SKM-1 (cell line): ENCODE data around the gene CTTN.
"Not testable (repeated sequence)": the region's sequence is repeated elsewhere in the genome, so short reads cannot be mapped to it uniquely, and the experiment has no call there.

Experiments used
- DNase-seq: peaks from one replicate; lab custom pipeline; 2025; ENCODE audit not compliant: unreplicated experiment; lab: John Stamatoyannopoulos, UW

Gene CTTN

DNA sequence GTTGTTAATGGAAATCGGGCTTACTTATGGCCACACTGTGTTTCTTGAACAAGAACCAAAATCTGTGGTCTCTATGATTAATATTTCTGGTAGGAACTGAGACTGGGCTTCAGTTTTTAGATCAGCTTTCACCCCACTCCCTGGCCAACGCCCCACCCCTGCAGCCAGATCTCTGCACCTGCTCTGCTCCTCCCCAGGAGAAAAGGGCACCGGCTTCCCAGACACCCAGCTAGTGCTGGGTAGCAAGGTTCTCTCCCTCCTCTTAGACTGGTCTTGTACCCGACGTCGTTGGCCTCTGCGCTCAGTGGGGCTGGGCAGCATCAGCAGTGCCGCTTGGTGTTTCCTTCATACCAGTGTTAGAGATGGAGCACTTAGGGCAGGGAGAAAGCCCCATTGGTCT is 17.0 kb upstream of the CTTN start:
- no peak for DNase-seq

DNA sequence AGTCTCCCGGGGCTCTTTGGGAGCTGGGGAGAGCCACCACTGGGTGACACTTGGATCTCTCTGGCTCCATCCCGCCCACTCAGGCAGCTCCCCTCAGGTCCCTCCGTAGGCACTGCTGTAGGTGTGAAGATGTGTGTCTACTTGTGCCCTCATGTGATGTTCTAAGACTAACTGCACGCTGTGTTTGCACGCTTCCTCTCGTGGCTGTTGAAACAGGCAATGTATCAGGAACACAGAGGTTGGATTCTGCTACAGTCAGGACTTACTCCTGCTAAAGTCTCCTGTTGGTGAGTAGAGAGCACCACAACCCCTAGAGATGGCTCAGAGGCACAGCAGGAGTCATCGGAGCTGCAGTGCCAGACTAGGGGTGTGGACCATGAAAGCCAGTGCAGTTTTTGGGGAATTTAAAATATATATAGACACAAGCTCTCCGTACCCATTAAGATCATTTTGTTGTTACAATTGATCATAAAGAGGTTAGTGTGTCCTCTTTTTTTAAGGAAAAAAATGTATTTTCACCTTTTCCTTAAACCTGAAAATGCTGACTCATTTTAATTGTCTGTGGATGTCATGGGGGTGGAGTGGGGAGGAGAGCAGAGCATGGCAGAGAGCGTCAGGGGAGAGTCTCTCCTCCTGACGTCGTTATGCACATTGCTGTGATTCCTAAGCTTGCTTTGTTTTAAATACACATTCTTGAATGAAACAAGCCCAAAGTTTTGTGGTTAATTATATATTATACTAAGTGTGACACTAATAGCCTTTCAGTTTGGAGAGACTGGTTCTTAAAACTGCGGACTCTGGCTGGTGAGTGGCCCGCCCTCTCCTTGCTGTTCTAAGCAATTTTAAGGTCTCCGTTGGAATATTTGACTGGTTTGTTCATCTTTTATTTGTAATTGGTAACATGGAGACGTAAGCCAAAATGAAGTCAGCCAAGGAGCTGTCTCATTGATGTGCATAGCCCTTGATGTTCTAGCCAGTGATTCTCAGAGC is 16.2 kb upstream of the CTTN start:
- DNase-seq: no peak

DNA sequence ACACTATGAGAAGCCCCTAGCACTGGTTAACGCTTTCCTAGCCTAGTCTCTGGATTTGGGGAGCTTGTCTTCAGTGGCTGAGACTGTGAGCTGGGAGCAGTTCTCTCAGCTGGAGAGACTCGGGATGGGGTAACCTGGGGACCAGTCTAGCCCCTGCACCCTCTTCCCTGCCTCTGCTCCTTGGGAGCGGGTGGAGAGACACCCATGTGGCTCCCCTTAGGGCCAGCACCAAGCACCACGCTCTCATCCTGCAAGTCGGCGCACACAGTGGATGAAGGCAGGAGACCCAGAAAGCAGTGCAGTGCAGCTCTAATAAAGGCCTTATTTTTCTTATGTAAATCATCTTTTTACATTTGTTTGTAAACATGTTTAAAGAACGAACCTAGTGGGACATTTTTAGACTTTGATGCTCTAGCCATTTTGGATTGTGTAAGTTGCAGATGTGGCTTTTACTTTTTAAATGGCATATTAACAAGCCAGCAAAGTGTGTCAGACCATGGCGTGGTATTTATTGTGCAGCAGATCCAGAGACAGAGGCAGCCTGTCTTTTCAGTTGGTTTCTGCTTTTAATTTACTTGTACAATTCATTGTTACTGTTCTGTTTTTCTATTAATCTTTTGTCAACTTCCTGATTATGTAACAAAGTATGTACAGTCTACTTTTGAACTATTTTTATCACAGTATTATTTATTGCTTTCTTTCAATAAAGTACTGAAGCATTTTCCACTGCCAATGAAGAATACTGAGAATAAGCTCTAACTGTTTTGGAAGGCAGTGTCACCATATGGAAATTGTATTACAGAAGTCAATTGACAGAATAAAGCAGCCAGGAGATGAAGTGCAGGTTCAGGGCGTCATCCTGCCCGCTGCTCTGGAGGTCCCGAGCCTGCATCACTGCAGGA is 14.4 kb upstream of the CTTN start:
- DNase-seq: no peak

GRCh38 chr11:70384566-70385152 is 13.7 kb upstream of the CTTN start:
- DNase-seq: no peak

DNA sequence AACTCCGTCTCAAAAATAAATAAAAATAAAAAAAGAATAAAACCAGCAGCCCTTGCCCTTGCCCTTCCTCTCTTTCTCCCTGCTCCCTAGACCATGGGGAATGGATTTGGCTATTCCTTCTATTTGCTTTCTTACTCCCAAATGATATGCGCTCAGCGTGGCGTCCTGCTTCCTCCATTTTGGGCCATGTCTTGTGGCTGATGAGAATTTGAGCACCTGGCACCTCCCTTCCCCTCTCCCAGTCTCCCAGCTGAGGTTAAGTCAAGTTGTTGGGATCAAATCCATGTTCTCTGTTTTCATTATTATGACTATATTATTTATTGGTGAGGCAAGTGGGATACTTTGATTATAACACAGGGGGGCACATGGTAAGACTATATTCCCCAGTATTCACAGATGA is 10.8 kb upstream of the CTTN start:
- DNase-seq: no peak

GRCh38 chr11:70389201-70389600 is 9.1 kb upstream of the CTTN start:
- no peak for DNase-seq

GRCh38 chr11:70390882-70391281 is 7.4 kb upstream of the CTTN start:
- DNase-seq: not testable (repeated sequence)

GRCh38 chr11:70394211-70394950 is 3.9 kb upstream of the CTTN start:
- DNase-seq: no peak

DNA sequence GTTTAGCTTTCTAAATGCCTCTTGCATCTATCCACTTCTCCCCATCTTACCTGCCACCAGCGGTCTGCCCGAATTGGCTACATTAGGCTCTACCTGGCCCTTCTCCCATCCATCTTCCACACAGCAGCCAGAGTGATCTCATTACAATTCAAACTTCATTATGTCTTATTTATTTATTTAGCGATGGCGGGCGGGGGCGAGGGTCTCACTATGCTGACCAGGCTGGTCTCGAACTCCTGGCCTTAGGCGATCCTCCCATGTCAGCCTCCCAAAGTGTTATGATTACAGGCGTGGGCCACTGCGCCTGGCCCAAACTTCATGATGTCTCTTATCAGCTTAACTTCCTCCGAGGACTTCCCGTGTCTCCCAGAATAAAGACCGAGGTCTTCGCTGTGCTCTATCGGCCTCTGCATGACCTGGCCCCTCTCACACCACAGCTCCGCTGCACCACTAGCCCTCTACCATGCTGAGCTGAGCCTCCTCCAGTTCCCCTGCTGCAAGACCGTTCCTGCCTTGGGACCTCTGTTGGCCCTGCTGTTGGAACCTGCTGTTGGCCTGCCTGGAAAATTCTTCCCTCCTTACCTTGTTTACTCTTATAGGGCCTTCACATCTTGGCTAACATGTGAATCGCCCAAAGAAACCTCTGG is 870 bp upstream of the CTTN start:
- DNase-seq: peak; percentile 39

DNA sequence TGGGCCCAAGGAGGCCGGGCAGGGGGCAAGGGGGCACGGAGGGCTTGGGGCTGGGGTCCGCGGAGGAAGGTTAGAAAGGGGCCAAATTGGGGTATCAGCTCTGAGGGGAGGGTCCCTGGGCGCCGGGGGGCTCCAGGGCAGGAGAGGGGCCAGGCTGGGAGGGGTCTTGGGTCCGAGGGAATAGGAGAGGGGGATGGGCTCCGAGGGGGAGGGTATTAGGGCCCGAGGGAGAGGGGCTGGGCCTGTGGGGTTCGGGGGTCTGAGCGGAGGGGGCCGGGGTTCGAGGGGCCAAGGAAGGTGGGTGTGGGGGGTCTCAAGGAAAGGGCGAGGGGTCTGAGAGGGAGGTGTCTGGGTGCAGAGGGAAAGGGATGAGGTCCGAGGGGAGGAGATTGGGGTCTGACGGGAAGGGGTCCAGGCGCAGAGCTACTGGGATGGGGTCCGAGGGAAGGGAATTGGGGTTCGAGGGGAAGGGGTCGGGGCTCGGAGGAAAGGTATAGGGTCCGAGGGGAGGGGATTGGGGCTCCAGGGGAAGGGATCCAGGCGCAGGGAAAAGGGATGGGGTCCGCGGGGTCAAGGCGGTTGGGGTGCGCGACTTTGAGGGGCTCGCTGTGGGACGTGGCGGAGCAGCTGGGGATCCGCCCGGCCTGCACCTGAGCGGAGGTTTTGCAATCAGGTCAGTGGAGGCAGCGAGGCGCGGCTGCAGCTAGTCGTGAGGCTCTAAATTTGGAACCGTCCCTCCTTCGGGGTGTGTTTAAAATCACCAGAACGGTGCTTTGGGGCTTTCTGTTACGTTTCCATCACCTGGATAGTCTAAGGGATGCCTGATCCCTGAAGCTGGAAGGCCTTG is 728 bp downstream of the CTTN start:
- no peak for DNase-seq

DNA sequence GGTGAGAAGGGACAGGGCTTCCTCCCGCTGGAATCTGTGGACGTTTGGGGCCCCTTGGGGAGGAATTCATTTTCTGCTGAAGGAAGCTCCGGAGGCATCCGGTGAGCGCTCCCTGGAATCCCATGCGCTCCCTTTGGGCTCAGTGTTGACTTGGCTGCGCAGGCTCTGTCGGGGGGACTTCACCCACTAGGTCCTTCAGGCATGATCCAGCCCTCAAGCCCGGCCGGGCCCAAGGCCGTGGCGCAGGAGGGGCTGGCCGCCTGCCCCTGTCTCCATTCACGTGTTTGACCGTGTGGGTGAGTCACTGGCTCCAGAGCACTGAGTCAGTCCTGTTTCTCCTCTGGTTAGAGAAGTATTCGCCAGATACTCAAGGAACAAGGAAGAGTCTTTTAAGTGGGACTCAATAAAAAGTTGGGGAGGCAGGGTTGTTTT is 1.4 kb downstream of the CTTN start:
- DNase-seq: no peak

DNA sequence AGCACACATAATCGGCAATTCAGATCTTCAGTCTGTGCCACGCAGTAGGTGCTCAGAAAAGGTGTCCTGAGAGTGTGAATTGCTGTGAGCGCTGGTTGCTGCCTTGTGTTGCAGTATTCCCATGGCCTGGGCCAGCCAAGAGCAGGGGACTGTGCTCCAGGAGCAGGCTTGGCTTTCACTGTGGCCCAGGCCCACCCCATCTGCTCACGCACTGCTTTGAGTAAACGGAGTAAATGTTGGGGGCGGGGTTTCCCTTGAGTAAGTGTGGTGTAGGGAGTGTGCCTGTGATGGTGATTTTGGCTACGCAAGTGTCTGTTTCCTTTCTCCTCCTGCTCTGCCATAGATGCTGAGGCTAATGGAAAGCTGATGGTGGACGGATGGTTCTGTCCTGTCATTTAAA is 2.3 kb downstream of the CTTN start:
- no peak for DNase-seq

- no peak for DNase-seq
Observed at GRCh38 chr11:70402016-70402415, 3.7 kb downstream of the CTTN start.

DNA sequence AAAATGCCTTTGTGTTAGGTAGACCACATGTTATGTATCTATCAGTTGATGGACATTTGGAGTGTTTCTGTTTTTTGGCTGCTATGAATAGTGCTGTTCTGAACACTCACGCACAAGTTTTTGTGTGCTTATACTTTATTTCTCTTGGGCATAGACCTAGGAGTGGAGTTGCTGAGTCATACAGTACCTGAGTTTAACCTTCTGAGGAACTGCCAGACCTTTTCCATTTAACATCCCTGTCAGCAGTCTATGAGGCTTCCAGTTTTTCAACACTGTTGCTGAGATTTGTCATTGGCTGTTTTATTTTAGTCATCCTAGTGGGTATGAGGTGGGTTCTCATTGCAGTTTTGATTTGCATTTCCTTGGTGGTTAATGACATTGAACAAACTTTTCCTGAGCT is 4.4 kb downstream of the CTTN start:
- no peak for DNase-seq

GRCh38 chr11:70404244-70404643 is 5.9 kb downstream of the CTTN start:
- no peak for DNase-seq

DNA sequence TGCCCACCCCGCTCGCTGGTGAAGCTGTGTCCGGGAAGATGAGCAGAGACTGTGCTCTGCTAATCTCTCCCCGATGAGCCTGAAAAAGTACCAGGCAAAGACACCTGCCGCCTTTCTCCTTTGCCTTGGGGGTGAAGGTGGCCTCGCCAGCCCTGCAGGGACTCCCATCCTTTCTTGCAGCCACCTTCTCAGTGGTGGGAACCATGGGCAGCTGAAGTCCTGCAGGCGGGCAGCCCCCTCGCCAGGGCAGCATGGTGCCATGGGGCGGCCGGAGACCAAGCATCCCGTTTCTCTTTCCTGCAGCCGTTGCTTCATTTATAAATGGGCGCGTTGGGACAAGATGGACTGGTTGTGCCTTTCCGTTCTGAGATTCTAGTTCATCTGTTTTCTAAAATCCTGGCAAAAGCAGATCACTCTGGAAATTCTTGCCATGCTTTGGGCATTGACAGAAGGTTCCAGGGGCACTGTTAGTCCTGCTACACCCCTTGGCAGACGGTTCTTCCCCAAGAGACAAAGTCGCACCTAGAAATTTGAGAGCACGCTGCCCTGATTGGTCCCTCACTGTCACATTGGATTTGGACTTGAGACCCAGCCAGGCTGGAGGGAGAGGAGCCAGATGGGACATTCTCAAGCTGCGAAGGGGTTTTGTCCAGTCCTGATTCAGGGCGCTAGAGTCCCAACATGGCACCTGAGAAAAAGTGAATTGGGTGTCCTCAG is 7.5 kb downstream of the CTTN start:
- DNase-seq: no peak

GRCh38 chr11:70407121-70407520 is 8.8 kb downstream of the CTTN start:
- DNase-seq: no peak

GRCh38 chr11:70407814-70408213 is 9.5 kb downstream of the CTTN start:
- DNase-seq: no peak

- not testable (repeated sequence) for DNase-seq
Observed at GRCh38 chr11:70408326-70408725, 10.0 kb downstream of the CTTN start.
